HG02642 (cell line): ENCODE data around the gene FBXO31.
"Not testable (repeated sequence)": the region's sequence is repeated elsewhere in the genome, so short reads cannot be mapped to it uniquely, and the experiment has no call there.

Source experiments
- ATAC-seq: cut with Tn5 transposase; IDR thresholded peaks from one replicate; pipeline ENCODE4 v1.9.1; 2021; ENCODE audit warnings: mild to moderate bottlenecking; ENCODE audit not compliant: unreplicated experiment, poor library complexity

The FBXO31 gene

DNA sequence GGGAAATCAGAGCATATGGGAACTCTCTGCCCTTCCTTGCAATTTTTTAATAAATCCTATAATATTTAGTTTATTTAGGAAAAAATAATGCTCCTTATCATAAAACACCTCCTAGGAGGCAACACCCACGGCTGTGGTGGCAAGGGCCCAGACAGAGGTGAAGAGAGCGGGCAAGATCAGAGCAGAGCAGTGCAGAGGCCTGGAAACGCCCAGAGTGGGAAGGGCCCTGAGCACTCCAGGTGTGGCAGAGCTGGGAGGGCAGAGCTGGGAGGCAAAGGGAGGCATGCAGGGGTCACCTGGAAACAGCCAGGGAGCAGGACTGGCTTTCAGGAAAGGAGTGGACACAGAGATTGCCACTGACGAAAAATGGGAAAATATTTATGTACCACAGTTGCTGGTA is 17.3 kb downstream of the FBXO31 start:
- no peak for ATAC-seq

DNA sequence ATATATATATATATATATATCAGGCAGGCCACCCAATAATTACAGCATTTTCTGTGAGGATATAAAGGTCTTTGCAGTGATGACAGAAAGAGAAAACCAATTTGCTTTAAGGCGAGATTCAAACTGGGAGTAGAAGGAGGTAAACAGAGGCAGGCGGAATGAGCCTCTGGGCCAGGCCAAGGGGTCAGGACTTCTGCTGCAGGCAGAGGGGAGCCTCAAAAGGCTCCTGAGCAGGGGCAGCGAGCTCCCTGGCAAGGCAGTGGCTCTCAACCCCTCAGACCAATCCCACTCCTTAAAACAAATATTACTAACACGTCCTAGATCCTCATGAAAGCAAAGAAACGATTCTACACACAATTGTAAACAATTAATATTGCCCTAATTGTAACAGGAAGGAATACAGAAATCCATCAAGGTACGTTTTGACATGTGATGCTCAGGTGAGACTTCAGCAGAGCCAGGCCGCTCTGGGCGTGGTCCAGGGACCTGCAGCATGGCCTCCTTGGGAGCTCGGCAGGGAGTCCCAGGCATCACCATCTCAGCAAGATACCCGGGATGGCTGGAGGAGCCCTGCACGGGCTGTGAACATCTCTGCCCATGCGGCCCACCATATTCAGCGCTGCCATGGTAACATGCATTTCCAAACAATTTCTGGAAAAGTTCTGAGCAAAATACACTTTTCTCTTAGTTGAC is 18.4 kb downstream of the FBXO31 start:
- no peak for ATAC-seq

DNA sequence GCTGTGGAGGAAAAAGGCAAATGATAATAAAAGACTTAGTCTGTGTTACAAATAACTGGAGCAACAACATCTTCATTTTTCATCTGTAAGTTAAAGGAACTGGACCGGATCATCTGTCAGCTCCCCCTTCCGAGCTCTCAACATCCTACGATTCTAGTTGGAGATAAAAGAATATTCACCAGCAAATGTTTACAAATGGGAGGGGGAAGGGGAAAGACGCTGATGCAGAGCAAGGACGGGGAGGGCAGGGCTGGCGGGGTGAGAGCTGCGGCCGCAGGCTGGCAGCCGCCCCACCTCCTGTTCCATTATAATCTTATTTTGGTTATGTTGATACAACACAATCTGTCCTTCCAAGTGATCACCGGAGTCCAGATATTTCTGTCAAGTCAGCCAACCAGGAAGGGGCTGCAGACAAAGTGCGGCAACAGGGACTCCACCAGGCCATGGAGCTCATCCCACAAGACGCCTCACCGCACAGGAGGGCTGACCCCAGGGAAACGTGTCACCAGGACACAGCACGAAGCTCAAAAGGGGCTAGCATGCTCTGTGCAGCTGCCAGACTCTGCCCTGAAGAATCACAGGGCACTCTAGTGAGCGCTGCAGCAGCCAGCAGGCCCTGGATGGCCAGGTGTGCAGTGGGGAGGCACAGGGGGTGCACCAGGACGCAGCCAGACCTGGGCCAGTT is 19.7 kb downstream of the FBXO31 start:
- no peak for ATAC-seq

DNA sequence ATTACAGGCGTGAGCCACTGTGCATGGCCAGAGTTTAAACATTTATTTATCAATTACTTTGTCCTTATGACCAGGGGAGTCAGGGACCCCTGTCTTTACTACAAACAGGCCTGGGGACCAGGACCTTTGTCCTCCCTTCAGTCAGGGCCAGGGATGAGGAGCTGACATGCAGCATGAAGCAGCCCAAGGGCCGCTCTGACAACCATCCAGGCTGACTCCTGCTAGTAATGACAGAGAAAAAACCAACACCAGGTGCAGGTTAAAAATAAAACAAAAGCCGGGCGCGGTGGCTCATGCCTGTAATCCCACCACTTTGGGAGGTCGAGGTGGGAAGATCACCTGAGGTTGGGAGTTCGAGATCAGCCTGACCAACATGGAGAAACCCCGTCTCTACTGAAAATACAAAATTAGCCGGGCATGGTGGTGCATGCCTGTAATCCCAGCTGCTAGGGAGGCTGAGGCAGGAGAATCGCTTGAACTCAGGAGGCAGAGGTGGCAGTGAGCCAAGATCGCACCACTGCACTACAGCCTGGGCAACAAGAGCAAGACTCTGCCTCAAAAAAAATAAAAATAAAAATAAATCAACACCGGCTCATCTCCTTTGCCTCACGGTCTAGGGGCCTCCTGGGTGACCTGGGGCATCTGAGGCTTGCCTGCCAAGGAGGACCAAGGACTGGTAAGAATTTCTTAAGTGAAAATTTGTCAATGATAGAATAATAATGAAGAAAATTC is 20.6 kb downstream of the FBXO31 start:
- not testable (repeated sequence) for ATAC-seq

DNA sequence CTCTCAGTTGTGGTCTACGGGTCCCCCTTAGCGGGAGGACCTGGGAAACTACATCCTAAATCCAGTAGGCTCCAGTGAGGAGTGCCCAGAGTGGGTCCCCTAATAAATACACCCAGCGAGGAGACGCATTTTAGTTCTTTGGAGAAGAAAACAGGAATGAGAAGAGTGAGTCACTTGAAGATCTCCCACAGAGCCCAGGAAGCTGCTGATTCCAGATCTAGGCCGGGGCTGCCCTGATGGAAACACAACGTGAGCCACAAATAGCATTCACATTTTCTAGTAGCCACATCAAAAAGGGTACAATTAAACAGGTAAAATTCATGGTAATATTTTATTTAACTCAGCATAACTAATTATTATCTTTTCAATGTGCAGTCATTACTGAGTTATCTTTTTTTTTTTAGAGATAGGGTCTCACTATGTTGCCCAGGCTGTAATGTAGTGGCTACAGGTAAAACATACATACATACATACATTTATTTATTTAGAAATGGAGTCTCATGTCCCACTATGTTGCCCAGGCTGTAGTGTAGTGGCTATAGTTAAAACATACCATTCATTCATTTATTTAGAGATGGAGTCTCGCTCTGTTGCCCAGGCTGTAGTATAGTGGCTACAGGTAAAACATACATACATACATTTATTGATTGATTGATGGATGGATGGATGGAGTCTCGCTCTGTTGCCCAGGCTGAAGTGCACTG is 21.5 kb downstream of the FBXO31 start:
- no peak for ATAC-seq

DNA sequence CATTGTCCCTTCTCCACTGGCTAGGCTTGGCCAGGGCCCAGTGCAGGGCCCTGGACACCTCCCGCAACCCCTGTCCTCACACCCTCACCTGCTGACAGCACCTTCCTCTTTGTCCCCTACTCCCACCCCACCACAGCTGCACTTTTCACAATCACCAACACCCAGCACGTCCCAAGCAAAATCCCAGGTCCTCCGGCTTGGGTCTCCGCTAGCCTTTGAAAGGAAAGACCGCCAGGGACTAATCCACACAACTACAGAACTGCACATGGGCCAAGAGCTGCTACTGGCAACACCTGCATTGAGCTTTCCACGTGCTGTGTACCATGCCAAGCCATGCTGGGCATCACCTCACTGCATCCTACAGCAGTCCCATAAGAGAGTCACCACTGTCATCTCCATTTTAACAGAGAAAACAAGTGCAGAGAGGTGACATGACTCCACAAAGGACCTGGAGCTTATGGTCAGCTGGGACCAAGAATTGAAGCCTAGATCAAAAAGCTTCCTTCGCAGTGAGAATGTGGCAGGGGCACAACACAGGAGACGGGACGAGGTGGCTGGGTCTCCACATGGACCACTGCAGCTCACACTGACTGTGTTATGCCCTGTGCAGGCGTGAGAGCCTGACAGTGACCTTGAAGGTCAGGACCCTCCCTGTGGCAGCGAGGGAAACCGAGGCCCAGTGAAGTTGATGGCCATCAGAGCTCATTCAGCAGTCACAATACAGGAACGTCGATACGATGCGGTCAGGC is 22.5 kb downstream of the FBXO31 start:
- ATAC-seq: no peak

DNA sequence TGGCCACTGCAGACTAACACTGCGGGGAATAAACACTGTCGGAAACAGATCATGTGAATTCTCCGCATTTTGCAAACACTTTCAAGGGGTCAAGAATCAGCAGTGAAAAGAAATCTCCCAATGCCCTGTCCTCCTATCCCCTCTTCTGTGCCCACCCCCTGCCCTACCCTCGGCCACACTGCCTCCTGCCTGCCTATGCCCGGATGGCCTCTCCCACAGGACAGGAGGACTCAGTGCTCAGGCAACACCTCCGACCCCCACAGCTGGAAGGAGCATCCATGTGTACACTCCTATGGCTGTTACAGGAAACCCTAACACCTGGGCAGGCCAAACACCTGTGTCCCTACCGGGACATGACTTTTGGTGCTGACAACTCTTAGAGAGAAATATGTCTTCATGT is 24.5 kb downstream of the FBXO31 start:
- ATAC-seq: no peak

DNA sequence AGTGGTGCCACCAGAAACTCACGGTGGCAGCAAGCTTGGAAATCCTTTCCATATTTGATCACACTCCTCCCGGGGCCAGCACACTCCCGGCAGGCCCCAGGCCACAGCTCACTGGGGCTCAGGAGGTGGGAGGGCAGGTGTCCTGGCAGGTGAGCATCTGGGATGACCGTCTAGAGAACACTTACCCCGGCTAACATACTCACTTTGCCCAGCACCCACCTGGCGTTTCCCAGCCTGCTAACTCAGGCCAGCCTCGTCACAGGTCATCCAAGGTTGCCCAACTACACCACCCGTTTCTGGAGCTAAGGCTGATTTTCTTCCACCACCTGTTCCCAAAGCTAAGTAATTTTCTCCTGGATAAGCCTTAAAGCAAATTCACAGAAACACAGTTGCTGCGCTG is 24.9 kb downstream of the FBXO31 start:
- no peak for ATAC-seq

DNA sequence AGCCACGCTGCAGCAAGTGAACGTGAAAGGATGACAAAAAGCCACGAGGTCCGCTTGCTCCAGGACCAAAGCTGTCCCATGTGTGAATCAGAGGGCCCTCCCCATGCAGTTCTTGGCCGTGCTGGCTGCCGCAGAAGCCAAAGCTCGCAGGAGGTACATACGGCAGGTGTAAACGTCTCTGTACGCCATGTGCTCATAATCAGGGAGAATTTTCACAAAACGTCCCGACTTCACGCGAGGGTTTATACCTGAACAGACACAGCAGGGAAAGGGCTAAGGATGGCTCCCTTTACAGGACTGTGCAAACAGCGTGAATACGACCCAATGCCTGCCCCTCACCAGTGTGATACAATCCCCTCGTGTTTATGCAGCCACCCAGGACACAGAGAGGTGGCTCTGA is 25.3 kb downstream of the FBXO31 start:
- ATAC-seq: no peak

DNA sequence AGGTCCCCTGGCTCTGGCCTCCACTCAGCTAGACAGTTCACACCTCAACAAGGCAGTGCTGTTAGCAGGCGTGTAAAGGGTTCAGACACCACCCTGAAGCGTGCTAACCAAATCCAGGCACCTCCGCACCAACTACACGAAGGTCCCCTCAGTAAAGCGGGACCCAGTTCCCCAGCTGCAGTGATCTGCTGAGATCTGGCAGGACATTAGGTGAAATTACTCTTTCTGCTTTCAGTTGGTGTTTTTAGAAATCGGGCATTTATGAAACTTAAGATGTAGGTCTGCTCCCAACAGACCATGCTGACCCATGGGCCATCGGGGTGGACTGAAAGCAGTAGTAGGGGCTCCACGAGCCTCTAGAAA is 27.1 kb downstream of the FBXO31 start:
- ATAC-seq: no peak

DNA sequence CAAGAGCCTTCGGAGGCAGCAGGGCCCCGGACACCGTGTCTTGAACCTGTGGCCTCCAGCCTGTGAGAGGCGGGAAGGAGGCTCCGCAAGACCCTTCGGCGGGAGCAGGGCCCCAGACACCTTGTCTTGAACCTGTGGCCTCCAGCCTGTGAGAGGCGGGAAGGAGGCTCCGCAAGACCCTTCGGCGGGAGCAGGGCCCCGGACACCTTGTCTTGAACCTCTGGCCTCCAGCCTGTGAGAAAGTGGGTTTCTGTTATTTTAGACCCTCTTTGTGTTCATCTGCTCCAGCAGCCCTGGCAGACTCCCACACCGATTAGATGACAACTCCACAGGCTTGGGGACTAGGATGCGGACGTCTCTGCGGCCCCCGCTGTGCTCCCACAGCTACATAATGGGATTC is 30.0 kb downstream of the FBXO31 start:
- ATAC-seq: no peak

DNA sequence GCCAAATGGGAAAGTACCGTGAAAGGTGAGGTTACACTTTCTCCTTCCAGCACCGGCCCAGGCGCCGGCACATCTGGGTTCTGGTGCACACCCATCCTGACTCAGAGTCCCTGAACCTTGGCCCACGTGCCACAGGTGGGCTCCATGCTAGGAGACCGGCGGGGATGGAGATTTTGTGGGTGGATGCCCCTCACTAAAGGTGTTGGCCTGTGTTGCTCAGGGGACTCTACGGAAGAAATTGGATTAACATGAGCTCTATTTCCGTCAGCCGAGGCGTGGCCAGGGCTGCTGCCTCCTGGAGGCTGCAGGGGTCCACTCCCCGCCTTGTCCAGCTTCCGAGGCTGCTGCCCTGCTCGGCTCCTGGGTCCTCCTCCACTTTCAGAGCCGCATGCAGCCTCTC is 30.8 kb downstream of the FBXO31 start:
- ATAC-seq: no peak

DNA sequence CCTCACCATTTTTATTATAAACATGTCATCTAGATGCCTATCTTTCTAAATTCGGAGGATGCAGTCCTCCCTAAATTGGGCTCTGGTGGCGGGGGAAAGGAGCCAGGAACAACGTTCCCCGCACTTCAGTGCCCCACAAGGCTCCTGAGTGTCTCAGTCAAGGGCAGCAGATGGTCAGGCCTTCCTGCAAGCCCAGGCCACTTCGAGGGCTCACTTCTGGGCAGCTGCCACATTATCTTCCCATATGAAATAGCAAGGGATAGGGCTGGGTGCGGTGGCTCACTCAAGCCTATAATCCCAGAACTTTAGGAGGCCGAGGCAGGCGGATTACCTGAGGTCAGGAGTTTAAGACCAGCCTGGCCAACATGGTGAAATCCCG is 32.3 kb downstream of the FBXO31 start:
- no peak for ATAC-seq

DNA sequence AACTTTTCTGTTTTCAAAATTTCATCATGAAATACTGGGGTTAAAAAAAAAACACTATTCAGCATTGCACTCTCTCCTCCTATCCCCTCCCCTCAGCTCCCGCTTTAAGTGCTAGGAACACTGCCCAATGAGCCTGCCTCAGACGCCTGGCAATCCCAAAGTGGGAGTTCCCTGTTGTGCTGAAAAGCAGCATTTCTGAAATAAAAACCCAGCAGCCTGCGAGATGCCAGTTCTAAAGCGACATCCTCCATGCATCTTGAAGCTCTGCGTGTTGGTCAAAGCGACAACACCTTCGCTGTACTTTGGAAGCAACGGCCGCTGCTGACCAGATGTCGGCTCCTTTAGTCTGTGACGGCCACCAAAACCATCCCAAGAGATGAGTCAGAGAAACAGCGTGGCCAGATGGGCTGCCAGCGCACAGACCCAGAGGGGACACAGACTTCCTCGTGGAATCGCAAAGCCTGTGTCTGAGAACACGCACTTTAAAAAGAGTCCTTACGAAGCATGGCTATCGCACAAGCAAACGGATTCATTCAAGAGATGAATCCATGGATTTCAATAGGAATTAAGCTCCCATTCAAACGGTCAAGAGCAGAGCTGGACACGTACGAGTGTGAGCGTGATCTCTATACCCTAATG is 32.8 kb downstream of the FBXO31 start:
- no peak for ATAC-seq

DNA sequence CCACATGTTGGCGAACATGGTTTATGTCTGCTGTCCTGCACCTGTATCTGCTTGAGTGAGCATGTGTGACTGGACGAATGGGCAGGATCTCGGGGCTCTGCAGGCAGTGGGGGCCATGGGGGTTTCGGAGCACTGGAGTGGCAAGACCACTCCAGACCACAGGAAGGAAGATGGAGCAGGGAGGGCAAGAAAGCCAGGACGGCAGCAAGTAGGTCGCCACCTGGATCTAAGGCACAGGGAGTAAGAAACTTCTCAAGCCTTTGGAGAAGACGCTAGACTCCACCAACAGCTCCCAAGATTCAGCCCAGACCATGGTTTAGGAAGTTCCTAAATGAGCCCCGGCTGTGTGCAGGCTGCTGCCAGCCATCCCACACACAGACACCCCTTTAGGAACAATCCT is 33.5 kb downstream of the FBXO31 start:
- no peak for ATAC-seq

DNA sequence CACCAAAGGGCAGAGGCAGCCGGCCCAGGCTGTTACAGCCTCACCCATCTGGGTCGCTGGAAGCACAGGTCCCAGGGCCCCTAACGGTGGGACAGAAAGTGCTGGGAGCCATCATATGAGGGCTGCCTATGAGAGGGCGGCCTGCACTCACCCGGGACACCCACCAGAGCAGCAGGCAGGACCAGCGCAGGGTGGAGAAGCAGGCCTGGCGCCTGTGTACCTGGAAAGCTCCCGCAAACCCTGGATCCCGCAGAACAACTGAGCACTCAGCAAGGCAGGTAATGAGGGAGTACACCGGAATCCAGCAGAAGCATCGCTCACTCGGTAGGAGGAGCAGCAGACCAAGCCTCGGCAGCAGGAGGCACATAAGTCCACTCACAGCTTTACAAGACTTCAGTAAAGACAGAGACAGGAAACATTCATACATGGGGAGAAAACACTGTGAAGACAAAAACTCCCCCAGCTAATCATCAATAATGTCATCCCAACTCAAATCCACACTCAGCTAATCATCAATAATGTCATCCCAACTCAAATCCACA is 34.9 kb downstream of the FBXO31 start:
- ATAC-seq: no peak

DNA sequence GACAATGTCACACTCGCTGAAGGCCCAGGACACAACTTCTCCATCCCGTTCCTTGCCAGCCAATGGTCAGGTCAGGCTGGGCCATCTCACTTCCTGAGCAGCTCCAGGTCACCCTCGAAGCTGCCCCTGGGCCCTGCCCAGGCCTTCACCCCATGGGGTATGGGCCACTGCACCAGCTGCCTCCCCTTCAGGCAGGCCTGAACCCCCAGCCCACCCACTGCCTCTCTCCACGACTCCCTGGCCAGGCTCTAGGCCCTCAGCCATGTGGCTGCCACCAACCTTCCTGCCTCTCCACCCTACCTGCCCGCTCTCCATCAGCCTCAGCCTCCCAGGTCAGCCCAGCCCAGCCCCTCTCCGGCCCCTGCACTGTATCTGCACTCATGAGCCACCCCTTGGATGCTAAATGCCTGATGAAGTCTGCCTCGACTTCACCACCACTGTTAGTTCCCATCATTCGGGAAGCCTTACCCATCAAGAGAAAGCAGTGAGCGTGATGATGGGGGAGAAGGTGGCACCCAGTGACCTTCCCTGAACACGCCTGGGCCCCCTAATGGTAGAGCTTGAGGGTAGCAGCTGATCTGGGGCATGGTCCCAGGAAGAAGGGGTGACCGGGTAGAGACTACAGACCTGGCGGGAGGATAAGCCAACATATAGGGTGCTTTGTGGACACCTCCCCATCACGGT is 35.5 kb downstream of the FBXO31 start:
- no peak for ATAC-seq

DNA sequence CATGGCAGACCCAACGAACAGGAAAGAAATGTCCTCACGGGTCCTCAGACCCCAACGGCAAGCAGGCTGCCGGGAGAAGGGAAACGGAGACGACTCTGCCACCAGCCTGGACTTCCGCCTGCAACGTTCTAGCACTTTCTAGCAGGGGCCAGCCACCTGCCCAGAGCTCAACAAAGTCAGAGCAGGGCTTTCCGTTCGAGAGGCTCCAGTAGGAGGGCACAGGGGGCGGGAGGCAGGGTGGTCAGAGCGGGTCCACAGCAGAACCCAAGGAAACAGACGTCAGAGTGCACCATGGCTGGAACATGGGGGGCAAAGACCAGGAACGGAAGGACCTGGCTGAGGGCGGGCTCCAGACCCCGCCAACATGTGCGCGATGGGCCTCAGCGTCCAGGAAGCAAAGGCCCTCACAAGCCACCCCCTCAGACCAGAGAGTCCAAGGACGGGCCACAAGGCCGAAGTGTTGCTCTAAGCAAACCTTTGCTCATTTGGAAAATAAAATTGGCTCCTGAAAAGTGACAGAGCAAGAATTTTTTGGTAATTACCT is 37.0 kb downstream of the FBXO31 start:
- ATAC-seq: no peak
